Transverse colon (tissue), 4 donors: ENCODE measurements around the gene XRCC5.

Source experiments
- EP300 ChIP-seq: sonication (generic); formaldehyde crosslinking; IDR thresholded peaks from one replicate; pipeline ENCODE4 v1.6.1; 2017; ENCODE audit warnings: antibody characterized with exemption, low read depth
- POLR2A ChIP-seq: fragments of 450-650 bp; IDR thresholded peaks from one replicate; pipeline ENCODE4 v1.6.1; 2016; ENCODE audit warnings: antibody characterized with exemption, mild to moderate bottlenecking, moderate library complexity
- POLR2AphosphoS5 ChIP-seq, 3 donors: sonication (generic); formaldehyde crosslinking; IDR thresholded peaks; one replicate each; pipeline ENCODE4 v1.6.1; 2016; ENCODE audit warnings: antibody characterized with exemption in 3 of 3
- TF ChIP-seq, protein P1 (sequence below), 5 experiments: fragments of 200-600 bp in 3 of 5; fragments of 450-650 bp in 2 of 5; sonication (generic) in 3 of 5; IDR thresholded peaks; 1 replicate in 2 of 5; 2 replicates in 3 of 5; pipeline ENCODE4 v1.5.1; 2016 to 2017; ENCODE audit warnings: antibody characterized with exemption in 5 of 5, inconsistent platforms in 3 of 5, mild to moderate bottlenecking in 2 of 5, moderate library complexity in 1 of 5

DNA sequence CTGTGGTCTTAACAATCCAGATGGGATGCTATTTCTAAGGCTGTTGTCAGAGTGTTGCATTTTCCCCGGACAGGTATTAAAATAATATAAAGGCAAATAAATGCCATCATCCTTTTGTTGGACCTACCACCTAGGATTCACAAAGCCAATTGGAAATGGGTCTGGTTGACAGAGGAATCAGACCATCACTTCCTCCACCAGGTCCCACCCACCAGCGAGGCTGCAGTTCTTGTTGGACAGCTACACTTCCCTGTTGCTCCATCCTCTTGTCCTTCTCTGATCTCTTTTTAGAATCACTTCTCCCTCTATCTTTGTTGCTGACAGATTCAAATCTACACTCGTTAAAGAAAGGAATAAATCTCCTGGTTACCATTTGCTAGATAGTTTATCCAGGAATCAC lies 26.3 kb upstream of the XRCC5 start:
- no peak for TF ChIP-seq POLR2A
- no peak for TF ChIP-seq POLR2AphosphoS5 (IDR thresholded peaks at IDR 0.05)
- no peak for TF ChIP-seq EP300
- TF ChIP-seq, protein P1, sequence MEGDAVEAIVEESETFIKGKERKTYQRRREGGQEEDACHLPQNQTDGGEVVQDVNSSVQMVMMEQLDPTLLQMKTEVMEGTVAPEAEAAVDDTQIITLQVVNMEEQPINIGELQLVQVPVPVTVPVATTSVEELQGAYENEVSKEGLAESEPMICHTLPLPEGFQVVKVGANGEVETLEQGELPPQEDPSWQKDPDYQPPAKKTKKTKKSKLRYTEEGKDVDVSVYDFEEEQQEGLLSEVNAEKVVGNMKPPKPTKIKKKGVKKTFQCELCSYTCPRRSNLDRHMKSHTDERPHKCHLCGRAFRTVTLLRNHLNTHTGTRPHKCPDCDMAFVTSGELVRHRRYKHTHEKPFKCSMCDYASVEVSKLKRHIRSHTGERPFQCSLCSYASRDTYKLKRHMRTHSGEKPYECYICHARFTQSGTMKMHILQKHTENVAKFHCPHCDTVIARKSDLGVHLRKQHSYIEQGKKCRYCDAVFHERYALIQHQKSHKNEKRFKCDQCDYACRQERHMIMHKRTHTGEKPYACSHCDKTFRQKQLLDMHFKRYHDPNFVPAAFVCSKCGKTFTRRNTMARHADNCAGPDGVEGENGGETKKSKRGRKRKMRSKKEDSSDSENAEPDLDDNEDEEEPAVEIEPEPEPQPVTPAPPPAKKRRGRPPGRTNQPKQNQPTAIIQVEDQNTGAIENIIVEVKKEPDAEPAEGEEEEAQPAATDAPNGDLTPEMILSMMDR (IDR thresholded peaks at IDR 0.05), result no peak
